D721Med (cell line): ENCODE results near the gene COL5A2.

Source experiments
- DNase-seq: peaks from one replicate; pipeline ENCODE4 v3.0.0; 2011; ENCODE audit warnings: low spot score; ENCODE audit not compliant: insufficient read length
- FAIRE-seq: peaks from 2 replicates; lab custom pipeline; 2011; peaks lifted over from hg19 to GRCh38; lab: Jason Lieb, UNC
- TF ChIP-seq, protein P1 (sequence below): IDR thresholded peaks from 2 replicates; pipeline ENCODE4 v1.5.1; 2012; ENCODE audit warnings: mild to moderate bottlenecking, control low read depth; ENCODE audit not compliant: insufficient read depth; ENCODE audit errors: missing control alignments

The COL5A2 gene

DNA sequence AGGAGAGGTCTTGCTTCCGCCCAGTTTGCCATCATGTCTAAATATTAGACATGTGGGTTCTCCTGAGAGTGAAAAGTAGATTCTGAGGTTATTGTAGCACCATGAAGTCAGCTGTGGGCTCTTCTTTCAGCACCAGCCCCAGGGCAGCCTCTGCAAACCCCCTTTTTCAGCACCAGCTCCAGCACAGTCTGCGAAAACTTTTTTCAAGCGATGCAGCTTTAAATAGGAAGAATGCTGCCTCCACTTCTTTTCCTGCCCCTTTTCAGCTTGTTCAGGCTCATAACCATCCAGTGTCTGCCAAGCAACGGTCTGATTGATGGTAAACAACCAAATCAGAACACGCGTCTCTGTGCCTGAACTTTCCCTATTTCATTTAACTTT is at the start of gene COL5A2:
Gene COL5A2, minus strand, starts transcription at position 192 of the 381 bp plus-strand sequence. Its CDS starts 157 bp downstream, at position 35.
- FAIRE-seq (no peak), DNase-seq (no peak)
- TF ChIP-seq, protein P1, sequence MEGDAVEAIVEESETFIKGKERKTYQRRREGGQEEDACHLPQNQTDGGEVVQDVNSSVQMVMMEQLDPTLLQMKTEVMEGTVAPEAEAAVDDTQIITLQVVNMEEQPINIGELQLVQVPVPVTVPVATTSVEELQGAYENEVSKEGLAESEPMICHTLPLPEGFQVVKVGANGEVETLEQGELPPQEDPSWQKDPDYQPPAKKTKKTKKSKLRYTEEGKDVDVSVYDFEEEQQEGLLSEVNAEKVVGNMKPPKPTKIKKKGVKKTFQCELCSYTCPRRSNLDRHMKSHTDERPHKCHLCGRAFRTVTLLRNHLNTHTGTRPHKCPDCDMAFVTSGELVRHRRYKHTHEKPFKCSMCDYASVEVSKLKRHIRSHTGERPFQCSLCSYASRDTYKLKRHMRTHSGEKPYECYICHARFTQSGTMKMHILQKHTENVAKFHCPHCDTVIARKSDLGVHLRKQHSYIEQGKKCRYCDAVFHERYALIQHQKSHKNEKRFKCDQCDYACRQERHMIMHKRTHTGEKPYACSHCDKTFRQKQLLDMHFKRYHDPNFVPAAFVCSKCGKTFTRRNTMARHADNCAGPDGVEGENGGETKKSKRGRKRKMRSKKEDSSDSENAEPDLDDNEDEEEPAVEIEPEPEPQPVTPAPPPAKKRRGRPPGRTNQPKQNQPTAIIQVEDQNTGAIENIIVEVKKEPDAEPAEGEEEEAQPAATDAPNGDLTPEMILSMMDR: no peak

DNA sequence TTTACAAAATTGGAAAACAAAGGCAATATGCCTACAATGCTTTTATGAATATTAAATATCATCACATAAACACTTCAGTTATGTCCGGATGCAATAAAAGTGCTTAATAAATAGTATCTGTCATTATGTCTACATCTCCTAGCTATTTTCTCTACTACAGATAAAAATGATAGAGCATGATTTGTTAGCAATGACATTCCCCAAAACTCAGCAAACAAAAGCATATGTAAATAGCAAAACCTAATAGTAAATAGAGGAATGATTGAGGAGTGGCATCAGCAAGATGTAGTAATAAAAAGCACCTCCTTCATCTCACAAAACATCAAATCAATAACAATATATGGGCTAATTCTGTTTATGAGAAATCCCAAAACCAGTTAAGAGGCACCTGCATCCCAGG is 46.5 kb upstream of the COL5A2 start:
- TF ChIP-seq, protein P1: no peak
- DNase-seq: no peak
- FAIRE-seq: no peak

DNA sequence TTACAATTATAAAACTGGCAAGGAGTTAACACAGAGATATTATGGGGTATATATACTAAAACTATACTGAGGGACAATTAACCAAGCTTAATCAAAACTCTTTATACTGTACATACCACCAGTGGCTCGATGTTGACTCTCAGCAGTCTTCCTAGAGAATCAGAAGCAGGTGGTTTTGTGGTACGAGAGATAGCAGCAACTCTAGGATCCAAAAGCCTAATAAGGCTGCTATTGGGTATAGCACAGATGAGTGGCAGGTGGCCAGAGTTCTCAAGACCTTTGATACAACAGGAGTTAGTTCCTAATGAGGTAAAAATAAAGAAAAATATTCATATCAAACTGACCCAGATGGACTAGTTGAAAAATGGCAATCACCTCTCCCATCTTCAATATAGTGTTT is 45.5 kb upstream of the COL5A2 start:
- TF ChIP-seq, protein P1: no peak
- no peak for DNase-seq
- no peak for FAIRE-seq

DNA sequence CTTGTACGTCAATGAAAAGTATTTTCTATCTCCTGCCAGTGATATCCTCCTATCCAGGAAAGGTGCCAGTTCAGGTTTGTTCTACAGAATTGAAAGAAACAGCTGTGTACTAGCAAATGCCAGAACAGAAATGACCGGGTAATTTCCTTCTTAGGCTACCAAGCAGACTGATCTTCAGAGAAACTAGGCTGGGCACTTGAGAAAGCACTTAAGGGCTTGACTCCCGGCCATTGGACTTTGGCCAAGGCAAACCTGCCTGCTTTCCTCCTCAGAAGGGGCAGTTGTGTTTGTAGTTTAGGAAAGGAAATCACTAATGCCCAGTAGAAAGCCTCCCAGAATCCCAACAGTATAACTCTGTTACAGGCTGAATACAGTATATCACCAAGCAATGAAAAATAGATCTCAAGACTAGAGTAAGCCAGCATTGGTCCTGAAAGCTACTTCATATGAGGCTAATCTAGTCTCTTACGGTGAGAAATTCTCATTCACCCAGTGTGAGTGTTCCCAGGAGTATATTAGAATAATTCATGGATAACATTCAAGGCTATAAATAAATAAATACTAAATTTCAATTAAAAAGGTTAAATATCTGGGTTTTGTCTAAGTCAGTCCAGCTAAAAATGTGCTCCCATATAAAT is 43.0 kb upstream of the COL5A2 start:
- no peak for FAIRE-seq
- TF ChIP-seq, protein P1: no peak
- no peak for DNase-seq

DNA sequence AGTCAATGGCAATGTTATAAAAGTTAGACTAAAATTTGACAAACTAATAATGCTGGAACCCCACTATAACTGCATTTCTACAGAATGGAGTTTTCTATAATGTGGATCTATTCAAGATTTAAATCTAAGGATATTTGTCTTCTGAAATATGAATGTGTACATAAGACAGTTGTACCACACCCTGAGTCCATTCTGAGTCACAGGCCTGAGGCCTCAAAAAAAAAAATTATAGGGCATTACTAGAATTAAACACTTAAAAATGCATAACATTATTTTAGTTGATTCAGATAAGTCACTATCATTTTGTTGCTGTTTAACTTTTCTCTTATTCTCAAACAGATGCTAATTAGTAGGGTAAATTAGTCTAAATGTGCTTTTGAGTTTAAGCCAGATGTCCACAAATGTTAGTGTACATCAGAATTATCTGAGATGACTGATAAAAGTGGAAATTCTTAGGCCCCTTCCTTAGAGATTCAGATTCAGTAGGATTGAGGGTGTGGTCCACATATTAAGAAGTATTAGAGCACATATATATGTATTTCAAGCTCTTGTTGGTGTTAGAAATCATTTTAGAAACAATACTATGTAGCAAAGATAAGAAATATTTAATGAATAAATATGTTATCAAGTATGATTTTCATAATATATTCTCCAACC is 42.4 kb upstream of the COL5A2 start:
- FAIRE-seq (no peak), DNase-seq (no peak)
- TF ChIP-seq, protein P1: no peak

- DNase-seq (no peak), FAIRE-seq (no peak)
- TF ChIP-seq, protein P1: no peak
Observed at GRCh38 chr2:189218236-189218635, 38.7 kb upstream of the COL5A2 start.

- TF ChIP-seq, protein P1: no peak
- DNase-seq: no peak
- FAIRE-seq: no peak
Observed at GRCh38 chr2:189217541-189217940, 38.0 kb upstream of the COL5A2 start.
